GM19238 (cell line): ENCODE measurements around the gene FREY1.

ENCODE experiments used
- DNase-seq: peaks from one replicate; pipeline ENCODE4 v3.0.0; 2011; ENCODE audit warnings: low spot score; ENCODE audit not compliant: insufficient read length

The FREY1 gene

DNA sequence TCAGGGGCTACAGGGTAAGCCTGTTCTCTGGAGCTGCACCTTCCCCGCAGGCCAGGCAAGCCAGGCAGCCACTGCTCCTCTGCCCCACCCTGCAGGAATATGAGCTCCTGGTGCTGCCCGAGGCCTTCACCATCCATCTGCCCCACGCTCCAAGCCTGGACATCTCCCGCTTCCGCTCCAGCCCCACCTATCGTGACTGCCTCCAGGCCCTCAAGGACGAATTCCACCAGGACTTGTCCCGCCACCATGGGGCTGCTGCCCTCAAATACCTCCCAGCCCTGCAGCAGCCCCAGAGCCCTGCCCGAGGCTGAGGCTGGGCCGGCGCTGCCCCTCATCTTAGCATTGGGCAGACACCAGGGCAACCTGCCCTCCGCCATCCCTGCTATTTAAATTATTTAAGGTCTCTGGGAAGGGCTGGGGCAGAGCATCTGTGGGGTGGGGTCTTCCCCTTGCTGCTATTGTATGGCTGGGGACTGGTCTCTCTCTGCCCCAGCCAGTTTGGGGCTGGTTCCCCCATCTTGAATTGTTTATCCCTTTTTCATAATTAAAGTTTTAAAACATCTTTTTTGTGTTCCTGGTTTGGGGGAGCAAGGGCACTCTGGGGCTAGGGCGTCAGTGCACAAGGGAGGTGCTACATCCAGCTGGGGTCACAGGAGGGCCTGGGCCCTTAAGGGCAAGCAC, 21.6 kb upstream of the FREY1 start:
- DNase-seq, result no peak

DNA sequence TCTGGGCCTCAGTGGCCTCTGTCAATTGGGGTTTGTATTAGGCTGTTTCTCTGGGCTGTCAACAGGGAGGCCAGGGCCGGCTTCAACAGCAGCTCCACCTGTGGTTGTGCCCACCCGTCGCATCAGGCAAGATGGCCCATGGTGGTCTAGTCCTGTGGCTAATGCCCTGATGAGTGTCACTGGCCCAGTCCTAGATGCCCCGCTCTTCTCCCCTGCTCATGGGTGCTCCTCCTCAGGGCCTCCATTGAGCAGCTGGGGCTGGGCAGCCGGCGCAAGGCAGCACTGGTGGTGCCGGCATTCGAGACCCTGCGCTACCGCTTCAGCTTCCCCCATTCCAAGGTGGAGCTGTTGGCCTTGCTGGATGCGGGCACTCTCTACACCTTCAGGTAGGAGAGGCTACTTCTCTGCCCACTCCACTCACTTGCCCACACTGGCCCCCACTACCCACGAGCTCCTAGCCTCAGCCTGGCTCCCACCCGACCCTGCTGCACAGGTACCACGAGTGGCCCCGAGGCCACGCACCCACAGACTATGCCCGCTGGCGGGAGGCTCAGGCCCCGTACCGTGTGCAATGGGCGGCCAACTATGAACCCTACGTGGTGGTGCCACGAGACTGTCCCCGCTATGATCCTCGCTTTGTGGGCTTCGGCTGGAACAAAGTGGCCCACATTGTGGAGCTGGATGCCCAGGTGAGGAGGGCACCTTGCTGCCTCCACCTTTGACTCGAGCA, 20.8 kb upstream of the FREY1 start:
- DNase-seq, result no peak

DNA sequence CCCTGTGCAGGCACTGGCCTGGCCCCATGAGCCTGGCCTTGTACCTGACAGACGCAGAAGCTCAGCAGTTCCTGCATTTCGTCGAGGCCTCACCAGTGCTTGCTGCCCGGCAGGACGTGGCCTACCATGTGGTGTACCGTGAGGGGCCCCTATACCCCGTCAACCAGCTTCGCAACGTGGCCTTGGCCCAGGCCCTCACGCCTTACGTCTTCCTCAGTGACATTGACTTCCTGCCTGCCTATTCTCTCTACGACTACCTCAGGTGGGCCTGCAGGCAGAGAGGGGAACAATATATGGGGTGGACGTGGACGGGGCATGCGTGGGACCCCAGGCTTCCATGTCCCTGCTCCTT, 20.2 kb upstream of the FREY1 start:
- DNase-seq, result no peak

DNA sequence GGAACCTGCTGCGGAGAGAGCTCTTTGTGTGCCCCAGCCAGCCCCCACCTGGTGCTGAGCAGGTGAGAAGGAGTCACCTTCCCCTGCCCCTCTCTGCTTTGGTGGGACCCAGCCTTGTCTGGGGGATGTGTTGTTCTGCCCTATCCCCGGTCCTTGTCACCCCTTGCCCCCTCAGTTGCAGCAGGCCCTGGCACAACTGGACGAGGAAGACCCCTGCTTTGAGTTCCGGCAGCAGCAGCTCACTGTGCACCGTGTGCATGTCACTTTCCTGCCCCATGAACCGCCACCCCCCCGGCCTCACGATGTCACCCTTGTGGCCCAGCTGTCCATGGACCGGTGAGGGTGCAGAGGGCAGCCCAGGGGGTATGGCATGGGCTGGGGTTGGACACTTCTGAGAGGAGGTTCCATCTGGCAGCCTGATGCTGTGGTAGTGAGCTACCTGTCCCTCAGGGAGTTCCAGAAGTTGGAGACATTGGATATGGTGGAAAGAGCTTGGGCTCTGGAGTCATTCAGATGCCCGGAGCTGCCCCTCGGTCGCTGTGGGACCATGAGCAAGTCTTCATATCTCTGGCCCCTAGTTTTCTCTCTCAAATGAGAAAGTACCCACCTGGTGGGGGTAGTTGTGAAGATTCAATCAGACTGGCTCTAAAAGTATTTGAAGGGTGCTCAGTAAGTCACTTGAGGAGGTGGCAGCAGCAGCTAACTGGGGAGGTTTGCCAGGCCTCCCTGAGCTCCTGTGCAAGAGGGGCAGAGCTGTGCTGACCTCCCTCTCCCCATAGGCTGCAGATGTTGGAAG, 19.7 kb upstream of the FREY1 start:
- no peak for DNase-seq

DNA sequence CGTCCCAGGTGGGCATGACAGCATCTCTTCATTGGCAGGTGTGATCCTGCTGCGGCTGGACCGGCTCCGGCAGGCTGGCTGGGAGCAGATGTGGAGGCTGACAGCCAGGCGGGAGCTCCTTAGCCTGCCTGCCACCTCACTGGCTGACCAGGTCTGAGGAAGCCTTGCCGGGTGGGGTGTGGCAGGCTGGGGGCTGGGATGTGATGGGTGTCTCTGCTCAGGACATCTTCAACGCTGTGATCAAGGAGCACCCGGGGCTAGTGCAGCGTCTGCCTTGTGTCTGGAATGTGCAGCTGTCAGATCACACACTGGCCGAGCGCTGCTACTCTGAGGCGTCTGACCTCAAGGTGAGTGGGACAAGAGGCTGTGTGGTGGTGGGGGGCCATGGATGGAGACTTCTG, 18.9 kb upstream of the FREY1 start:
- DNase-seq, result no peak

DNA sequence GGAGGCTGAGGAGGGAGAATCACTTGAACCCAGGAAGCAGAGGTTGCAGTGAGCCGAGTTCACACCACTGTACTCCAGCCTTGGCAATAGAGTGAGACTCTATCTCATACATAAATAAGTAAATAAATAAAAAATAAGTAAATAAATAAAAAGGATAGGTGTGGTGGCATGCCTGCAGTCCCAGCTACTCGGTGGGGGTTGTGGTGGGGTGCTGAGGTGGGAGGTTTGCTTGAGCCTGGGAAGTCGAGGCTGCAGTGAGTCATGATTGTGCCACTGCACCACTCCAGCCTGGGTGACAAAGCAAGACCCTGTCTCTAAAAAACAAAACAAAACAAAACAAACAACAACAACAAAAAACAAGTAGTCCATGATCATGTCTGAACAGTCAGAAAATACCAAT, 18.5 kb upstream of the FREY1 start:
- DNase-seq, result no peak

DNA sequence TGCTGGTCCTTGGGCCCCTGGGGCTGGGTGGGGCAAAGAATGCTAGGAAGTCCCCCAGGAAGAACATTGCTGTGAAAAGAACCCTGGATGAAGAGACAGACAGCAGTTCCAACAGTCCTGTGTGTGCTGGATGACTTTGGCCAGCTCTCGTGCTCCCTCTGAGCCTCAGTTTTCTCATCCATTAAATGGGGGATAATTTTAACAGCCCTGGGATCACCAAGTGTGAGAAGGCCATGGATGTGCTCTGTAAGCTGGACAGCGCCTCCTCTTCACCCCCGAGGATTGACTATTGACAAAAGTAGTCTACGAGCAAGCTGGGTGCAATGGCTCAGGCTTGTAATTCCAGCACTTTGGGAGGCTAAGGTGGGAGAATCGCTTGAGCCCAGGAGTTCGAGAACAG, 17.9 kb upstream of the FREY1 start:
- DNase-seq, result no peak

DNA sequence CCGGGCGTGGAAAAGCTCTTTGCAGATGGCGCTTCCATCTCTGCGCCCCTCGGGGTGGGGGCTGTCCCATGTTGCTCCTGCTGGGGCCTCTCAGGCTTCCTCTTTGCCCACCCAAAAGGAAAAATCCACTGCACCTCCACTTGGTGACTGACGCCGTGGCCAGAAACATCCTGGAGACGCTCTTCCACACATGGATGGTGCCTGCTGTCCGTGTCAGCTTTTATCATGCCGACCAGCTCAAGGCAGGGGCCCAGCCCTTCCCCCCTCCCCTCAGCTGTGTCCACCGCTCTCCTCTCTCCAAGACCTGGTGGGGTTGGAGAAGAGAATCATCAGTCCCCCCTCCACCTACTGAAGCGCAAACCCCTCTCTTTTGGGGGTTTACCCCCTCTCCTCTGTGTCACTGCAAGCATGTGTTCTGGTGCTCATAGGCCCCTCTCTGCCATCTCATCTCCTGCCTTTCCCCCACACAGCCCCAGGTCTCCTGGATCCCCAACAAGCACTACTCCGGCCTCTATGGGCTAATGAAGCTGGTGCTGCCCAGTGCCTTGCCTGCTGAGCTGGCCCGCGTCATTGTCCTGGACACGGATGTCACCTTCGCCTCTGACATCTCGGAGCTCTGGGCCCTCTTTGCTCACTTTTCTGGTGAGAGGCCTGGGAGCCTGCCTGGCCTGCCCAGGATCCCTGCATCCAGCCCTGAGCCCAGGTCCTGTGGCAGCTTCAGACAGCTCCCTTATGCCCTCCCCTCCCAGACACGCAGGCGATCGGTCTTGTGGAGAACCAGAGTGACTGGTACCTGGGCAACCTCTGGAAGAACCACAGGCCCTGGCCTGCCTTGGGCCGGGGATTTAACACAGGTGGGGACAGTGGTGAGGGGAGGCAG, 17.2 kb upstream of the FREY1 start:
- DNase-seq, result no peak

DNA sequence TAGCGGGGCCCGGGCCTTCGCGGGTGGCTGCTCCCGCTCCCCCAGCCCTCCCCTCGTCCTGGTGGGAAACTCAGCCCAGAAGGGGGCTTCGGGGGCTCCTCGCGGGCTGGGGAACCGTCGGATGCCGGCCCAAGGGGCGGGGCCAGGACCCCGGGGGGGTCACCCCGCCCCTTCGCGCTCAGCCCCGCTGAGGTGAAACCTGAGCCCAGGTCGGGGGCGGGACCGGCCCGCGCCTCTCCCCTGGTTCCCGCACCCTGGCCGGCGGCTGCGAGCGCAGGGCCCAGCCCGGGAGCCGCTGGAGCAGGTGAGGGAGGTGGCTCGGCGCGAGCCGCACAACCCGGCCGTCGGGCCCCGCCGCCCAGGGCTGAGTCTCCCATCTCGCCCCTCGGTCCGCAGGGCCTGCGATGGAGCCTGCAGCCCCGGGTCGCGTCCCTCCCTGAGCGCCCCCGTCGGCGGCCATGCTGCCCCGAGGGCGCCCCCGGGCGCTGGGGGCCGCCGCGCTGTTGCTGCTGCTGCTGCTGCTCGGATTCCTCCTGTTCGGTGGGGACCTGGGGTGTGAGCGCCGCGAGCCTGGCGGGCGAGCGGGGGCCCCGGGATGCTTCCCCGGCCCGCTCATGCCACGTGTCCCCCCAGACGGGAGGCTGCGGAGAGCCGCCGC, 15.5 kb upstream of the FREY1 start, which contains the start of gene LARGE2:
LARGE2 (plus strand) TSS at position 232 of the 658 bp plus-strand sequence; CDS start at position 459, 227 bp downstream.
- DNase-seq, result no peak

DNA sequence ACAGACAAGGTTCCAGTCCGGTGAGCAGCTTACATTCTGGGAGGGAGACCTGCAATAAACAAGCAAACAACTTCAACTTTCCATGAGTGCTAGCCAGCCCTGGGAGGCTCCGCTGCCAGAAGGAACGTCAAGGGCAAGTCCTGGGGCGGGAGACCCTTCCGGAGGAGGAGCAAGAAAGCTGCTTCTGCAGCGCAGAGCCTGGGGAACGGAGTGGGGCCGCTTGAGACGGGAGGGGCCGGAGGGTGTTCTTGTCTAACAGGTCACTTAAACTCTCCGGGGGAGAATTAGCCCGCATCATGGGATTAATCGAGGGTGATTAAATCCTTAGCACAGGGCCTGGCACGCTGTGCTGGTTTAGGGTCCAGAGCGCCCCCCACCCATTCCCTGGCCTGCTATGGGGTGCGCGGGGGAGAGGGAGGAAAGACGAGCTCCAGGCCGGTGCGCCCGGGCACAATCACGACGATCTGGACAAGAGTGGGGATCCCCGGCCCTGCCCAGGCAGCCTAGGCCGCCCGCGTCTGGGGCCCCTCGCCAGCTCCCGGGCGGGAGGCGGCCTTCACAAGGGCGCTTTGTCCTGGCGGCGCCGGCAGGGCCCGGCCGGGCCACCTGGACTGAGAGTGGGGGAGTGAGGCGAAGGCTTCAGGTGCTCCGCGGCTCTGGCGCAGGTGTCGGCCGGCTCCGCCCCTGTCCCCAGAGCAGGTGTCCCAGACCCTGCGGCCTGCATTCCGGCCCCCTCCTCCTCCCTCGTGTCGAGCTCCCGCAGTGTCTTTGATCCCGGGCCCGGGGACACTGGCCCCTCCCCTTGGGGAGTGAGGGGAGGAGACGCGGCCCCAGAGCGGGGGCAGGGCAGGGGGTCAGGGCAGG, 14.7 kb upstream of the FREY1 start:
- no peak for DNase-seq

DNA sequence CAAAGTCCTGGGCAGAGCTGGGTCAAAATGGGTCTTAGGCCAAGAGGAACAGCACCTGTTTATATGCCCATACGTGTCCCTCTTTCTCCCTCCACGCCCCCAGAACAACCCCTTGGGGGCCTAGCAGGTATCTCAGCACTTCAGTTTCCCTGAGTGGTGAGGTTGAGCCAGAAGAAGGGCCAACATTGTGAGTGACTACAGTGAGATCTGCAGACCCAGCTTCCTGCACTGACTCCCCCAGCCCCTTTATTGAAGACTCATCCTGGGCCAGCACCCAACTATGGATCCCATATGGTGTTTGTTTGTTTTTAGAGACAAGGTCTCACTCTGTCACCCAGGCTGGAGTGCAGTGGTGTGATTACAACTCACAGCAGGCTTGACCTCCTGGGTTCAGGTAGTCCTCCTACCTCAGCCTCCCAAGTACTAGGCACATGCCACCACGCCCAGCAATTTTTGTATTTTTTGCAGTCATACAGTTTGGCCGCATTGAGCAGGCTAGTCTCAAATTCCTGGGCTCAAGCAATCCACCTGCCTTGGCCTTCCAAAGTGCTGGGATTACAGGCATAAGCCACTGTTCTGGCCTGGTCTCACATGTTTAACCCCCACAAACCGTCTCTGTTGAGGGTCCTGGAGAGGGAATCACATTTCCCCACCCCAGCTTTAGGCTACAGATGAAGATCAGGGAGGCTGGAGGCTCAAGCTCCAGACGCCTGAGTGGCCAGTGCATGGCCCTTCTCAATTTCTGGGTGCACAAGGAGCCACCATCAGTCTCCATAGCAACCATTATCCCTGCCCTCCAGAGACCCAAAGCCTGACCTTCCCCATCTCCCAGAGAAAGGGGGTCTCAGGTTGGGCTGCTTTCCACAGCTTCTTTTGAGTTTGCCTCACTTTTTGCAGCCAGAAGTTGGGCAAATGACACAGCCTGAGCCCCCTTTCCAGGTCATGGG, 13.7 kb upstream of the FREY1 start:
- DNase-seq, result no peak

DNA sequence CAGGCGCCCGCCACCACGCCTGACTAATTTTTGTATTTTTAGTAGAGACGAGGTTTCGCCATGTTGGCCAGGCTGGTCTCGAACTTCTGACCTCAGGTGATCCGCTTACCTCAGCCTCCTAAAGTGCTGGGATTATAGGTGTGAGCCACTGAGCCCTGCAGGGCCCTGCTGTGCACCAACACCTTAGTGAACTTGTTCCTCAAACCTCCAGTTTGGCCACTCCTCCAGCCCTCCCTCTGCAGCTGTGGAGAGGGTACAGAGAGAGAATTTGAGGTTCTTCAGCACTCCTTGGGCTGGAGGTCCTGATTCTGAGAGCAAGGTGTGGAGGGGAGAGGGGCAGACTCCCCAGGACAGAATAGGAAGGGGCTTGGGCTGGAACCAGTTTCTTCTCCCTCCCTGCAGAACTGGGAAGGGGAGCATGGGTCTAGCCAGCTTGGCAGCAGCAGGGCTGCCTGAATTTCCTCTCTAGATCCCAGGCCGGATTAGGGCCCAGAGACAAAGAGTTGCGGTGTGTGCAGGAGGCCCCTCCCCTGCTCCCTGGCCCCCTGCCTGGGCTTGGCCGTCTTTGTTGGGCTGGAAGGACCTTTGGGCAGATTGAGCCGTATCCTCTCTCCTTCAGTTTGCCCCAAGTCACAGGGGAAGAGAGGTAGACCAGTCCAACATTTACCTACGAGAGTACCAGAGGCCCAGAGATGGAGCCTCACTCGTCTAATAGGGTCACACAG, 12.9 kb upstream of the FREY1 start:
- DNase-seq, result no peak

DNA sequence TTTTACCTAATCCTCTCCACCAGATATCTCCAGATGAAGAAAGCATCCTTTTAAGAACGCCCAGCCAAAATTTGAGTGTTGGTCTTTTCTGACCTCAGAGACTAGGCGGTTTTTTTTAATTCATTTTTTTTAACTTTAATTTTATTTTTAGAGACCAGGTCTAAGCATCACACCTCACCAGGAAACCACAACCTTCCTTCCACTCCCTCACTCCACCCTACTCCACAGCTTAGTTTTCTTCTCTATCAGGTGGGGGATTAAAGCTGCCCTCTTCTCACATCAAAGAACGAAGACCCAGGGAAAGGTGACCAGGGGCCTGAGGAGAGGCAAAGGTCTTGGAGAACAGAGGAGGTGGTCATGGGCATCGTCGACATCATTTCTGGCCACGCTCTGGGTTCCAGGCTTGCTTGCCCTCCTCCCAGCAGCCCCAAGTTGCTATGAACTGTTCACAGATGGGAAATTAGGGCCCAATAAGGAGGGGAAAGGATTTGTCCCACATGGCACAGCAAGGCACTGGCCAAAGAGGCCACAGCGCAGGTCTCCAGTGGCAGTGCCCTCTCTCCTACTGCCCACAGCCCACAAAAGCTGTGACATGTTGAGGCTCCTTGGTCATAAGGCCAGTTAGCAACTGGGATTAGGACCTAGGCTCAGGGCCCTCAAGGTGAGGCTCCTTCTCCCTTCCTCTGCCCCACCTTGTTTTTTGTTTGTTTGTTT, 12.0 kb upstream of the FREY1 start:
- DNase-seq, result no peak

DNA sequence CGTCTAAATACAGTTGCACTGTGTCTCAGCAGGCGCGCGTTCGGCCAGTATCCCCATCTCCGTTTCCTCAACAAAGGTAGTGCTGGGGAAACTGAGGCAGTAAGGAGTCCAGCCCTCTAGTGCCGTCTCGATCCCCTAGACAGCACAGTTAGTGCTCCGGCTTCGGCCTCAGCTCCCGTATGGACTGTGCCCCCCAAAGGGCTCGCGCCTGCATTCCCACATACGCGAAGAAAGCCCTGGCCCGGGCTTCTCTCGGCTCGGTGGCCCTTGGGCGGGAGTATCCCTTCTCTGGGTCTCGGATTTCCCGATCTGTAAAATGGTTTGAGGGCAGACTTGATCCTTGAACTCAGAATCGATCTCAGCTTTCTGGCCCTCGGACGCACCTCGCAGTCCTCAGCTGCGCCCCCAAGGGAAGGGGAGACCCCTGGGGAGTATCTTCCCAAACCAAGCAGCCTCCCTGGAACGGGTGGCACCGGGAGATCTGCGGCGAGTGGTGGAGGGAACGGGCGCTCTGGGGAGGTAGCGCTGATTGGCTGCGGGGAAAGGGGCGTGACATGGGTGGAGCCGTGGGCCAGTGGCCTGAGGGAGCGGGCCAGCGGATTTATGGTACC, 11.4 kb upstream of the FREY1 start:
- DNase-seq, result peak; percentile 80

DNA sequence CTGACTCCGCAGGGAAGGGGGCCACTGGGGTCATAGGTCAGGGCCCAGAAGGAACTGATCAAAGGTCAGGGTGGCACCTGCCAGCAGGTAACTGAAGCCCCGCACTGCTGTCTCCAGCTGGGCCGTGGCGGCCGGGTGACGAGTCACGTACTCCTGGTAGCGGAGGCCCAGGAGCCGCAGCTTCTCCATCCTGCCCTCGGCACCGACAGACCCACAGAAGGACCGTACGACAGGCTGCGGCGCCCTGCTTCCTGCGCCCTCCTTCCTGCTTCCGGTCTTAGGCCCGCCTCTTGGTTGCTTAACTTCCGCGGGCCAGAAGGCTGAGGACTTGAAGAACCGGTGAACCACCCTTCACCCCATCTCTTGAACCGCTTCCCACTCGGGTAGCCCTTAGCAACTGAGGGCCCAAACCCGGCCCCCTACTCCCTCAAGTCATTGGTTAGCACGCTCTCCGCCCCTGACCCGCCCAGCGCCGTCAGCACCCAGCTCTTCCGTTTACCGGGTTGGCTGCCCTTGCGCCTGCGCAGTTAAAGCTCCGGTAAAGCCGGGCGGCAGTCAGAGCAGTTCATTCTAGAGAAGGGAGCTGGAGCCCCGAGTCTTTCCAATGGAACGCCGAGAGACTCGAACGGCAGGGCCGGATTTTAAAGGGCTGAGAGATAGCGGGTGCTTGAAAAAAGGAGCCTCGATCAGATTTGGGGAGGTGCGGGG, 10.7 kb upstream of the FREY1 start, which contains the start of gene PEX16:
PEX16 (minus strand) TSS at position 255 of the 708 bp plus-strand sequence; CDS start at position 189, 66 bp downstream.
- peak; percentile 99 for DNase-seq

DNA sequence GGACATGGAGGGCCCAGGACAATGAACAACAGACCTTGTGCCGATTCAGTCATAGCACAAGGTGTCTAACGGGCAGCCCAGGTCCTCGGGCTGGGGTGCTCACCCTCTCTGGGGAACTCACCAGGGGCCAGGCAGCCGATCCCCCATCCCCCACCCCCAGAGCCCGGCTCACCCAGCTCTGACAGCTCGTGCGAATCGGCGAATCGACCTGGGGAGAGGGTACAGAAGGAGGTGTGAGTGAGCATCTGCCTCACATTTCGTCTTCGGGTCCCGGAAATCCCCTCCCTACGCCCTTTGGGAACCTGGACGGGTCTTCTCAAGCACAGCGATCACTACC, 10.2 kb upstream of the FREY1 start:
- no peak for DNase-seq
